ENCODE measurements around the gene SVEP1. TPM values are rescaled to one million over a fixed set of nuclear protein-coding genes. Genes with fewer than 3 reads are reported as not detected.
"Not testable (repeated sequence)": the region's sequence is repeated elsewhere in the genome, so short reads cannot be mapped to it uniquely, and the experiment has no call there.

Gene SVEP1
- total RNA-seq, 1 donor from 2014 or later, result 0.10 TPM

- DNase-seq, result no peak
- TF ChIP-seq CTCF (IDR thresholded peaks at IDR 0.05; ENCODE audit: partially characterized antibody, unreplicated experiment), result no peak
- no peaks in the 10 kb centered on the region for H3K27me3 Mint-ChIP-seq (ENCODE audit: unreplicated experiment)
- H3K9me3 Mint-ChIP-seq (ENCODE audit: unreplicated experiment), result no peaks in the 10 kb centered on the region
- H3K36me3 Mint-ChIP-seq (ENCODE audit: unreplicated experiment), result peaks cover 3% of the 10 kb centered on the region
- no peak overlapping the region for H3K4me3 Mint-ChIP-seq (ENCODE audit: unreplicated experiment)
- no peaks in the 10 kb centered on the region for H3K4me1 Mint-ChIP-seq (ENCODE audit: low read depth, unreplicated experiment)
- H3K27ac Mint-ChIP-seq (ENCODE audit: unreplicated experiment), result no peak overlapping the region
Measured at GRCh38 chr9:110532908-110533665, 46.5 kb downstream of the SVEP1 start.

GRCh38 chr9:110531776-110532175 is 47.8 kb downstream of the SVEP1 start:
- TF ChIP-seq CTCF (IDR thresholded peaks at IDR 0.05; ENCODE audit: partially characterized antibody, unreplicated experiment), result no peak
- no peaks in the 10 kb centered on the region for H3K27me3 Mint-ChIP-seq (ENCODE audit: unreplicated experiment)
- no peak overlapping the region for H3K27ac Mint-ChIP-seq (ENCODE audit: unreplicated experiment)
- H3K4me1 Mint-ChIP-seq (ENCODE audit: low read depth, unreplicated experiment), result no peaks in the 10 kb centered on the region
- H3K9me3 Mint-ChIP-seq (ENCODE audit: unreplicated experiment), result no peaks in the 10 kb centered on the region
- DNase-seq, result no peak
- H3K36me3 Mint-ChIP-seq (ENCODE audit: unreplicated experiment), result peaks cover 3% of the 10 kb centered on the region
- no peak overlapping the region for H3K4me3 Mint-ChIP-seq (ENCODE audit: unreplicated experiment)

GRCh38 chr9:110531241-110531640 is 48.3 kb downstream of the SVEP1 start:
- not testable (repeated sequence) for H3K4me3 Mint-ChIP-seq (ENCODE audit: unreplicated experiment); H3K4me1 Mint-ChIP-seq (ENCODE audit: low read depth, unreplicated experiment); H3K27me3 Mint-ChIP-seq (ENCODE audit: unreplicated experiment); H3K36me3 Mint-ChIP-seq (ENCODE audit: unreplicated experiment); H3K9me3 Mint-ChIP-seq (ENCODE audit: unreplicated experiment); DNase-seq; H3K27ac Mint-ChIP-seq (ENCODE audit: unreplicated experiment)

- no peak for DNase-seq
- no peaks in the 10 kb centered on the region for H3K9me3 Mint-ChIP-seq (ENCODE audit: unreplicated experiment)
- H3K4me3 Mint-ChIP-seq (ENCODE audit: unreplicated experiment), result no peak overlapping the region
- no peak for TF ChIP-seq CTCF (IDR thresholded peaks at IDR 0.05; ENCODE audit: partially characterized antibody, unreplicated experiment)
- H3K27me3 Mint-ChIP-seq (ENCODE audit: unreplicated experiment), result no peaks in the 10 kb centered on the region
- no peaks in the 10 kb centered on the region for H3K4me1 Mint-ChIP-seq (ENCODE audit: low read depth, unreplicated experiment)
- H3K27ac Mint-ChIP-seq (ENCODE audit: unreplicated experiment), result no peak overlapping the region
- H3K36me3 Mint-ChIP-seq (ENCODE audit: unreplicated experiment), result peaks cover 3% of the 10 kb centered on the region
Measured at GRCh38 chr9:110528645-110529044, 50.9 kb downstream of the SVEP1 start.

- no peak for DNase-seq
- H3K4me3 Mint-ChIP-seq (ENCODE audit: unreplicated experiment), result no peak overlapping the region
- no peaks in the 10 kb centered on the region for H3K4me1 Mint-ChIP-seq (ENCODE audit: low read depth, unreplicated experiment)
- no peak for TF ChIP-seq CTCF (IDR thresholded peaks at IDR 0.05; ENCODE audit: partially characterized antibody, unreplicated experiment)
- H3K27me3 Mint-ChIP-seq (ENCODE audit: unreplicated experiment), result no peaks in the 10 kb centered on the region
- H3K9me3 Mint-ChIP-seq (ENCODE audit: unreplicated experiment), result no peaks in the 10 kb centered on the region
- no peaks in the 10 kb centered on the region for H3K36me3 Mint-ChIP-seq (ENCODE audit: unreplicated experiment)
- no peak overlapping the region for H3K27ac Mint-ChIP-seq (ENCODE audit: unreplicated experiment)
Measured at GRCh38 chr9:110526426-110526825, 53.1 kb downstream of the SVEP1 start.
